Transverse colon (tissue), 4 donors: Measurements from ENCODE around the gene CXCL1. TPM values are rescaled to one million over a fixed set of nuclear protein-coding genes. Genes with fewer than 3 reads are reported as not detected.

Experiments used
- DNase-seq: peaks from one replicate; pipeline ENCODE4 v3.0.0-alpha.2; 2019
- H3K27ac ChIP-seq, 4 donors: fragments of 200-600 bp; sonication (generic); 2 replicates each; pipeline ENCODE4 v1.5.1; 2016 to 2018; ENCODE audit warnings: inconsistent platforms in 4 of 4
- H3K27me3 ChIP-seq: fragments of 200-600 bp; sonication (generic); 2 replicates; pipeline ENCODE4 v1.5.1; 2017; ENCODE audit warnings: inconsistent platforms
- H3K36me3 ChIP-seq, 4 donors: fragments of 200-600 bp; sonication (generic); 2 replicates each; pipeline ENCODE4 v1.5.1; 2017 to 2019; ENCODE audit warnings: inconsistent platforms in 4 of 4
- H3K4me1 ChIP-seq, 4 donors: fragments of 200-600 bp; sonication (generic); 2 replicates each; pipeline ENCODE4 v1.5.1; 2017 to 2020; ENCODE audit warnings: inconsistent platforms in 4 of 4
- H3K4me3 ChIP-seq, 4 donors: fragments of 200-600 bp; sonication (generic); 1 replicate in 1 of 4; 2 replicates in 3 of 4; pipeline versions ENCODE4 v1.5.1 to v1.6.1; 2017 to 2019; ENCODE audit warnings: inconsistent platforms in 4 of 4
- H3K9me3 ChIP-seq, 2 donors: fragments of 200-600 bp; sonication (generic); 2 replicates each; pipeline ENCODE4 v1.5.1; 2017 to 2019; ENCODE audit warnings: inconsistent platforms in 2 of 2
- EP300 ChIP-seq: sonication (generic); formaldehyde crosslinking; IDR thresholded peaks from one replicate; pipeline ENCODE4 v1.6.1; 2017; ENCODE audit warnings: antibody characterized with exemption, low read depth
- POLR2A ChIP-seq: fragments of 450-650 bp; IDR thresholded peaks from one replicate; pipeline ENCODE4 v1.6.1; 2016; ENCODE audit warnings: antibody characterized with exemption, mild to moderate bottlenecking, moderate library complexity
- POLR2AphosphoS5 ChIP-seq, 3 donors: sonication (generic); formaldehyde crosslinking; IDR thresholded peaks; one replicate each; pipeline ENCODE4 v1.6.1; 2016; ENCODE audit warnings: antibody characterized with exemption in 3 of 3
- WGBS, 2 donors: methylation state at CpG; one replicate each; pipeline ENCODE4 v1.1.5; 2018; ENCODE audit warnings: low coverage in 1 of 2; 5-methylcytosine and 5-hydroxymethylcytosine counted together
- in situ Hi-C, 4 donors: fragments of 200-750 bp; cut with MboI; loops; one replicate each; pipeline versions ENCODE4 v1.15.0 to v1.15.1; 2017; ENCODE audit warnings: low sequenced_read_pairs in 3 of 4, low pct_ligation_motif_present in 1 of 4, low pct_unique_long_range_greater_than_20kb in 1 of 4
- intact Hi-C: fragments of 100-400 bp; cut with DNase I; formaldehyde crosslinking; loops from one replicate; pipeline ENCODE4 v1.15.1; 2023; ENCODE audit warnings: low total_unique reads
- total RNA-seq, 4 donors: library from RNA; depleted of rRNA; stranded (reverse); fragments of >200 nt; gene quantifications; one replicate each; pipeline ENCODE4 v1.1.0, GENCODE V29; 2016
- TF ChIP-seq, protein P1 (sequence below), 5 experiments: fragments of 200-600 bp in 3 of 5; fragments of 450-650 bp in 2 of 5; sonication (generic) in 3 of 5; IDR thresholded peaks; 1 replicate in 2 of 5; 2 replicates in 3 of 5; pipeline ENCODE4 v1.5.1; 2016 to 2017; ENCODE audit warnings: antibody characterized with exemption in 5 of 5, inconsistent platforms in 3 of 5, mild to moderate bottlenecking in 2 of 5, moderate library complexity in 1 of 5

The CXCL1 gene
- total RNA-seq, 4 donors from 2014 or later, result 1.00 to 36.3 (median 15.4) TPM

DNA sequence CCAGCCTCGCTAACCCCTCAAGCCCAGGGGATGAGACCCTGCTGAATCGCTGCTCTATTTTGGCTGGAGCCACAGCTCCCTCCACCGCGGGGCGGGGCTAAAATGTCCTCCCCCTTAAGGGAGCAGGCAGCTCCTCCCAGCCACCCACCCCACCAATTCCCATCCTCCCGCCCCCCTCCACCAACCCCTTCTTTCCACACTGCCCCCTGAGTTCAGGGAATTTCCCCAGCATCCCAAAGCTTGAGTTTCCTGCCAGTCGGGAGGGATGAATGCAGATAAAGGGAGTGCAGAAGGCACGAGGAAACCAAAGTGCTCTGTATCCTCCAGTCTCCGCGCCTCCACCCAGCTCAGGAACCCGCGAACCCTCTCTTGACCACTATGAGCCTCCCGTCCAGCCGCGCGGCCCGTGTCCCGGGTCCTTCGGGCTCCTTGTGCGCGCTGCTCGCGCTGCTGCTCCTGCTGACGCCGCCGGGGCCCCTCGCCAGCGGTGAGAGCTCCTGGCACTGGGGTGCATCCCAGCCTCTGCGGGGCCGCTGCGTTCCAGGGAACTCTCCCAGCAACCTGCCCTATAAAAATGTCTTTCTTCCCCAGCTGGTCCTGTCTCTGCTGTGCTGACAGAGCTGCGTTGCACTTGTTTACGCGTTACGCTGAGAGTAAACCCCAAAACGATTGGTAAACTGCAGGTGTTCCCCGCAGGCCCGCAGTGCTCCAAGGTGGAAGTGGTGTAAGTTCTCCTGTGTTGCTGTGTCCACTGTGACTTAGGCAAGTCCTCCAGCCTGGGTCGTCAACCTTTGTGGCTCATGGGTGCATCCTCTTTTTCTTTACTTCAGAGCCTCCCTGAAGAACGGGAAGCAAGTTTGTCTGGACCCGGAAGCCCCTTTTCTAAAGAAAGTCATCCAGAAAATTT is 32.6 kb upstream of the CXCL1 start, which contains the start of gene CXCL6:
CXCL6 (plus strand) TSS at position 306 of the 907 bp plus-strand sequence; CDS start at position 379, 73 bp downstream.
- Histone ChIP-seq H3K27ac (no peak within 1 kb of the TSS), H3K4me3 (peak within 1 kb of the TSS in 3 of 4 donors; percentile 8 to 43 (median 24)), H3K36me3 (no peaks in the 10 kb centered on the region), H3K4me1 (peaks cover 0 to 10% (median 0%) of the 10 kb centered on the region in 4 donors), H3K27me3 (peaks cover 25% of the 10 kb centered on the region), H3K9me3 (no peaks in the 10 kb centered on the region)
- intact Hi-C loops, result no loop called here
- no peak for TF ChIP-seq EP300
- no peak for TF ChIP-seq POLR2A
- no peak for TF ChIP-seq POLR2AphosphoS5 (IDR thresholded peaks at IDR 0.05)
- TF ChIP-seq, protein P1, sequence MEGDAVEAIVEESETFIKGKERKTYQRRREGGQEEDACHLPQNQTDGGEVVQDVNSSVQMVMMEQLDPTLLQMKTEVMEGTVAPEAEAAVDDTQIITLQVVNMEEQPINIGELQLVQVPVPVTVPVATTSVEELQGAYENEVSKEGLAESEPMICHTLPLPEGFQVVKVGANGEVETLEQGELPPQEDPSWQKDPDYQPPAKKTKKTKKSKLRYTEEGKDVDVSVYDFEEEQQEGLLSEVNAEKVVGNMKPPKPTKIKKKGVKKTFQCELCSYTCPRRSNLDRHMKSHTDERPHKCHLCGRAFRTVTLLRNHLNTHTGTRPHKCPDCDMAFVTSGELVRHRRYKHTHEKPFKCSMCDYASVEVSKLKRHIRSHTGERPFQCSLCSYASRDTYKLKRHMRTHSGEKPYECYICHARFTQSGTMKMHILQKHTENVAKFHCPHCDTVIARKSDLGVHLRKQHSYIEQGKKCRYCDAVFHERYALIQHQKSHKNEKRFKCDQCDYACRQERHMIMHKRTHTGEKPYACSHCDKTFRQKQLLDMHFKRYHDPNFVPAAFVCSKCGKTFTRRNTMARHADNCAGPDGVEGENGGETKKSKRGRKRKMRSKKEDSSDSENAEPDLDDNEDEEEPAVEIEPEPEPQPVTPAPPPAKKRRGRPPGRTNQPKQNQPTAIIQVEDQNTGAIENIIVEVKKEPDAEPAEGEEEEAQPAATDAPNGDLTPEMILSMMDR (IDR thresholded peaks at IDR 0.05), result no peak
- 9 to 10% methylated on average over 9 to 41 of the region's 41 CpGs for WGBS, 2 donors
- in situ Hi-C loops, result no loop called here
- peak; percentile 28 for DNase-seq

DNA sequence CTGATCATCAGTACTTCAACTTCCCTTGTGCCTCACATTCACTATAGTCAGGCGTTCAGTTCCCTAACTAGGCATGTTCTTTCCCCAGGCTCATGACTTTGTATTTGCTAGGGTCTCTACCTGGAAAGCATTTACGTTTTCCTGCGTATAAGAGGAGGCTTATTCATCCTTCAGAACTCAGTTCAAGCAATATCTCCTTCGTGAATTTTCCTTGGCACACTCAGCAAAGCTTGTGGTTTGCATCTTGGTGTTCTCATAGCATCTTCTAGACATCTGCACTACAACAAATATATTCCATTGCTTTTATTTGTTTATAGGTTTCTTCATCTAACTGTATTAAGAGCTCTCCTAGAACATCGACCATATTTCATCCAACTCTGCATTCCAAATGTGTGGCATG is 30.1 kb upstream of the CXCL1 start:
- DNase-seq, result no peak
- no peaks in the 10 kb centered on the region for H3K36me3 ChIP-seq
- in situ Hi-C loops, result no loop called here
- H3K4me3 ChIP-seq, result no peak overlapping the region
- H3K27ac ChIP-seq, result no peak overlapping the region
- peaks cover 0 to 10% (median 0%) of the 10 kb centered on the region in 4 donors for H3K4me1 ChIP-seq
- WGBS, 2 donors, result 79 to 95% methylated on average over 5 of the region's 5 CpGs
- no peaks in the 10 kb centered on the region for H3K9me3 ChIP-seq
- intact Hi-C loops, result no loop called here
- peaks cover 25% of the 10 kb centered on the region for H3K27me3 ChIP-seq
- TF ChIP-seq POLR2AphosphoS5 (IDR thresholded peaks at IDR 0.05), result no peak
- TF ChIP-seq, protein P1 (IDR thresholded peaks at IDR 0.05), result no peak
- no peak for TF ChIP-seq EP300
- no peak for TF ChIP-seq POLR2A

GRCh38 chr4:73839715-73840114 is 29.5 kb upstream of the CXCL1 start:
- Histone ChIP-seq H3K4me3 (no peak overlapping the region), H3K27me3 (peaks cover 25% of the 10 kb centered on the region), H3K9me3 (no peaks in the 10 kb centered on the region), H3K27ac (no peak overlapping the region), H3K4me1 (peaks cover 0 to 10% (median 0%) of the 10 kb centered on the region in 4 donors), H3K36me3 (no peaks in the 10 kb centered on the region)
- intact Hi-C loops (no loop called here), in situ Hi-C loops (no loop called here)
- 55 to 76% methylated on average over 3 of the region's 3 CpGs for WGBS, 2 donors
- DNase-seq, result no peak
- TF ChIP-seq POLR2AphosphoS5 (IDR thresholded peaks at IDR 0.05) (no peak), EP300 (no peak), POLR2A (no peak)
- TF ChIP-seq, protein P1 (IDR thresholded peaks at IDR 0.05), result no peak

- H3K9me3 ChIP-seq, result no peaks in the 10 kb centered on the region
- no peak overlapping the region for H3K4me3 ChIP-seq
- TF ChIP-seq, protein P1 (IDR thresholded peaks at IDR 0.05), result no peak
- TF ChIP-seq POLR2AphosphoS5 (IDR thresholded peaks at IDR 0.05) (no peak), EP300 (no peak), POLR2A (no peak)
- peaks cover 25% of the 10 kb centered on the region for H3K27me3 ChIP-seq
- peaks cover 0 to 8% (median 0%) of the 10 kb centered on the region in 4 donors for H3K4me1 ChIP-seq
- no peak for DNase-seq
- 77% methylated on average over 4 of the region's 4 CpGs for WGBS, 2 donors
- intact Hi-C loops, result no loop called here
- in situ Hi-C loops, result no loop called here
- H3K36me3 ChIP-seq, result no peaks in the 10 kb centered on the region
- no peak overlapping the region for H3K27ac ChIP-seq
Observed at GRCh38 chr4:73841243-73841925, 27.8 kb upstream of the CXCL1 start.
